Measurements from ENCODE around the gene MCM3AP.
"Not testable (repeated sequence)": the region's sequence is repeated elsewhere in the genome, so short reads cannot be mapped to it uniquely, and the experiment has no call there.

MCM3AP gene

DNA sequence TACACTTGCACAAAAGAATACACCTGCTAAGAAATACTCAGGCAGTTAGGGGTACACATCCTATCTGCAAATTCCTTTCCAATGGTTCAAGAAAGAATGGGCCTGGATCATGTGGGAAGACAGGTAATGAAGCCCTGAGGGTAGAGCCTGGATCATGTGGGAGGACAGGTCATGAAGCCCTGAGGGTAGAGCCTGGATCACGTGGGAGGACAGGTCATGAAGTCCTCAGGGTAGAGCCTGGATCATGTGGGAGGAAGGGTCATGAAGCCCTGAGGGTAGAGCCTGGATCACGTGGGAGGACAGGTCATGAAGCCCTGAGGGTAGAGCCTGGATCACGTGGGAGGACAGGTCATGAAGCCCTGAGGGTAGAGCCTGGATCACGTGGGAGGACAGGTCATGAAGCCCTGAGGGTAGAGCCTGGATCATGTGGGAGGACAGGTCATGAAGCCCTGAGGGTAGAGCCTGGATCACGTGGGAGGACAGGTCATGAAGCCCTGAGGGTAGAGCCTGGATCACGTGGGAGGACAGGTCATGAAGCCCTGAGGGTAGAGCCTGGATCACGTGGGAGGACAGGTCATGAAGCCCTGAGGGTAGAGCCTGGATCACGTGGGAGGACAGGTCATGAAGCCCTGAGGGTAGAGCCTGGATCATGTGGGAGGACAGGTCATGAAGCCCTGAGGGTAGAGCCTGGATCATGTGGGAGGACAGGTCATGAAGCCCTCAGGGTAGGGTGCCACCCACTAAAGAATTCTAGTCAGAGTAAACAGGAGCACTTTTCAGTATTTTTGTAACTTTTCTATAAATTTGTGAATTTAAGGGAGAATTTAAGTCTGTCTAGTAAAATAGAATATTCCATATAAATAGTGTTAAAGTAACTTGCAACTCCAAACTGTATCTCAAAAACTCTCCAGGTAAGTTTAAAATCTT lies 84.3 kb downstream of the MCM3AP start:
- DNase-seq = not testable (repeated sequence)

DNA sequence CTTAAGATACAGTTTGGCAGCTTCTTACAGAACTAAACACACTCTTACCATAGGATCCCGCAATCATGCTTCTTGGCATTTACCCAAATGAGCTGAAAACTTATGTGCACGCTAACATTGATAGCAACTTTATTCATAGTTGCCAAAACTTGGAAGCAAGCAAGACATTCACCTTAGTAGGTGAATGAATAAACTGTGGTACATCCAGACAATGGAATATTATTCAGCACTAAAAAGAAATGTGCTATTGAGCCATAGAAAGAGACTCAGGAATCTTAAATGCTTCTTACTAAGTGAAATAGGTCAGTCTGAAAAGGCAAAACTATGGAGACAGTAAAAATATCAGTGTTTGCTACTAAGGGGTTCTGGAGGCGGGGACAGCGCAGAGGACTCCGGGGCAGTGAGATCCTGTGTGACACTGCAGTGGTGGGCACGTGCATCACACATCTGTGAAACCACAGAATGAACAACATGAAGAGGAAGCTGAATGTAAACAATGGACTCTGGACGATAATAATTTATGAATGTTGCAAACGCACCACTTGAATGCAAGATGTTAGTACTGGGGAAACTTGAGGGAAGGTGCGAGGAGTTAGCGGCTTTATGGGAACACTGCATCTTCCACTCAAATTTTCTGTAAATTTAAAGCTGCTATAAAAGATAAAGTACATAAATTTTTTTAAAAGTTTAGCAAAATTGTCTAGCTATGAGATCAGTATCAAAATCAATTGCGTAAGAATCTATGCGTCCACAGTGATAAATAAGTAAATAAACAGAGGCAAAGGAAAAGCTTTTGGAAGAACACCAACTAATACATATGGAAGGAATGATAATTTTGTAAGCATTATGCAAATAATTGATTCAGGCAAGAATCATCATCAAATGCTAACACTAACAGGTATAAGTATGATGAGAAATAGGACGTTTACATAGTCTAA lies 85.7 kb downstream of the MCM3AP start:
- no peak for DNase-seq

DNA sequence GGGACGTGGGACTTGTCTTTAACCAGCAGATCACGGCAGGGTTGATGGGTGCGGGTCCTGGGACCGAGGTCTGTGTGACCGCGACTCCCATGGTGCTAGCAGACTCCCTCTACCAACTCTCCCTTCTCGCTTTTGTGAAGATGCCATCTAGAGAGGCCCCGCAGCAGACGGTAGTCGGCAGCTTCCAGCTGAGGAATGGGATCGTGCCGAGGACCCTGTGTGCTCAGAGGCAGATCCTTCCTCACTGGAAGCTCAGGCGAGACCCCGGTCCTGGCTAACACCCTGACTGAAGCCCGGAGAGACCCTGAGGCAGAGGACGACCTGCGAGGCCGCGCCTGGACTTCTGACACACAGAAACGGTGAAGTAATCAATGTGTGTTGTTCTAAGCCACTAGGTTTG lies 88.7 kb downstream of the MCM3AP start:
- no peak for DNase-seq

DNA sequence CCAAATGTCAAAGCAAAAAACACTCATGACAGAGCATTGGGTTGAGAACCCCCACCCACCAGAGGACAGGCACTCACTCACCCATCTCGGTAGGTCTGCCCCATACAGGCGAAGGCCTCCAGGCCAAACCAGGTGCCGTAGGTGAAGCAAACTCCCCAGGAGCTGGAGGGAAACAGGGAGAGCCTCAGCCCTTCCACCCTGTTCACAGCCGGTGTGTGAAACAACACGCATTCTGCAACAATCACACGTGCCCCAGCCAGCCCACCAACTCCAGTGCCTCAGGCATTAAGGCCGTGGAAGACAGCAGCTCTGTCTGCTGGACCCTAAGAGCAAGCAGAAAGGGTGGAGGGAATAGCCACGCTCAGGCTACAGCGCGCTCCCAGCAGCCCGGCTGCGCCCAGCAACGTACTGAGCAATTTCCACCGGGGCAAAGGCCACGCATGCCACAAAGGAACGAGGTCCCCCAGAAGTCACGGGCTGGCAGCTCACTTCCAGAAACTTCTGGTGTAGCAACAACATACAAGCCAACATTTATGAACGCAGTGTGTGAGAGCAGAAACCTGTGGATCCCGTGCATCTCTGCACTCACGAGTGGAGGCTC lies 89.7 kb downstream of the MCM3AP start:
- no peak for DNase-seq

DNA sequence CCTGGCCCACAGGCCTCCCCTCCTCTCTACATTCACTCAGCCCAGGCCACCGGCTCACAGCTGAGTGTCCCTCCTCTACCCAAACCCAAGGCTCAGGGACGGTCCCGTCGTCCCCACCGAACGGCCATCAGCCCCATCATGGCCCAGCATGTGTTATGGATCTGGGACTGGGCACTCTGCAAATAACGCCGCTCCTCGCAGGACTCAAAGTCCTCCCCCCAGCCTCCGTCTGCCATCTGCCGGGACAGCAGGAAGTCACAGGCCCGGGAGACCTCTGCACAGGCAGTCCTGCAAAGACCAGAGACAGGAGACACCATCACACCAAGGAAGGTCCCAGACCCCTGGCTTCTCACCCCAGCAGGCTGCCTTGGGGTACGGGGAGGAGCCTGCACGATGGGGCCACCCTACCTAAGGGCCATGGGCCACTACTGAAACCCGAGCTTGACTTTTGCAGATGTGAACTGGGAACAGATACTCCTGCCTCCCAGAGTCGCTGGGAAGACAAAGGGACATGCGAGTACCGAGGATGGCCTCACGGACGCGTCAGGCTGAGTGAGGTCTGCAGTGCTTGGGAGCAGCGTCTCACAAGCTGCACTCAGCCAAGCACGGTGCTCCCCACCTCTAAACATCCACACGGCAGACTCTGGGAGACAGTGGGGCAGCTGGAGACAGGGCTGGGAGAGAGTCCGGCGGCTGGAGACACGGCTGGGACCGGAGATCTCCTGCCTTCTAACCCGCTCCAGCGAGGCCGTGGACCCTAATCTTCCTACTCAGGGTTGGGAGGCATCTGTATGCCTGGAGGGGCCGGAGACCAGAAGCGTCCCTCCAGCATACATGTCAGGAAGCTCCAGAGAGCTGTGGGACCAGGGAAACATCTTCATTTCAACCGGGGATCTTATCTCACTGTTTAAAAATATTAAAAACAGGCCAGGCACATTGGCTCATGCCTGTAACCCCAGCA lies 90.8 kb downstream of the MCM3AP start:
- no peak for DNase-seq

DNA sequence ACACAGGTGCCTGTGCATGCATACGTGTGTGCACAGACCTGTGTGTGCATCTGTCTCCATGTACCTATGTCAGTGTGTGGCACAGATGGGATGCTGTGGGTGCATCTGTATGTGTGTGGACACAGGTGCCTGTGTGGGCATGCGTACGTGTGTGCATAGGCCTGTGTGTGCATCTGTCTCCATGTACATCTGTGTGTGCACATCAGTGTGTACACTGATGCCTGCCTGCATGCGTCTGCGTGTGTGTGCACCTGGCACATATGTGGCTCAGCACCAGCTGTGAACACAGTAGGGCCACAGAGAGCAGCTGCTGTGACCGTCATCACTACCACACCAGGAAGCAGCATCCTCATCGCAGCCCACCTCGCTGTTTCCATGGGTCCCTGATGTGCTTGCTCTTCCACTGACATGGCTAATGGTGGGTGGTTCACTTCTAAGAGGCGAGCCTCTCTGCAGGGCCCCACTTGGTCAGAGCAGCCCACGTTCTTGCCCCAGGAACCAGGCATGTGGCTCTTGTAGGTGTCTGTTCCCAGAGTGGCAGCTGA lies 91.5 kb downstream of the MCM3AP start:
- DNase-seq = no peak

DNA sequence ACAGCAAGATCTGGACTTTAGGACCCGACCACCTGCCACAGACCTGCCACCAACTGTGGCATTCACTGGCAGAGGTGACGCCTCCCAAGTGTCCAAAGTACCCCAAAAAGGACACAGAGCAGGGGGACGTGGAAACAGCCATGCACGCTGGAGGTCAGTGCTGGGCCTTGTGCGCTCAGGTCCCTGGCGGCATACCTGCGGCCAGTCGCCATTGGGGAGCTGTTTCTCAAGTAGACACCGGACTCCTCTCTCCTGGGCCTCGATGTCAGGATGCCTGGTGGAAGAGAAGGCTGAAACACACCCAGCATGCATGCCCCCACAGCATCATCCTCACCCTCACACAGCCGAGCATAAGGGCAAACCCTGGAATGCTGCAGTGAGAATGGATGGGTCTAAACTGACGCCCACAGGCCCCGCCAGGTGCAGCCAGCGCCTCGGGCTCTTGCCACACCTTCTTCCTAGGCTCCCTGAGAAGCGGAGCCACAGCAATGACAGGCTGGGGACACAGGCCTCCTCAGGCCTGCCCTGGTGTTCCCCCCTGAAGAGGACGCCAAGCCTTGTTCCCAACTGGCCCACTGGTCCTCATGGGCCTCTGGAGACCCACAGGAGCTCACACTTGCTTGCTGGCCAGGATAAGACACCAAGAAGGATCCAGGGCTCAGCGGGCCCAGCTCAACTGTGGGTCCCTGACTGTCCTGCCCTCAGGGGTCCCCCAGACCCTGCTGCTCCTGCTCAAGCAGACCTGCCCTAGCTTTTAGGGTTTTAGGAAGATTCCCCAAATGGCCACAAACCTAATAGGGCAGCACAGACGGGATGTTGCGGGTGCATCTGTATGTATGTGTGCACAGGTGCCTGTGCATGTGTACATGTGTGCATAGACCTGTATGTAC lies 93.5 kb downstream of the MCM3AP start:
- DNase-seq = no peak

DNA sequence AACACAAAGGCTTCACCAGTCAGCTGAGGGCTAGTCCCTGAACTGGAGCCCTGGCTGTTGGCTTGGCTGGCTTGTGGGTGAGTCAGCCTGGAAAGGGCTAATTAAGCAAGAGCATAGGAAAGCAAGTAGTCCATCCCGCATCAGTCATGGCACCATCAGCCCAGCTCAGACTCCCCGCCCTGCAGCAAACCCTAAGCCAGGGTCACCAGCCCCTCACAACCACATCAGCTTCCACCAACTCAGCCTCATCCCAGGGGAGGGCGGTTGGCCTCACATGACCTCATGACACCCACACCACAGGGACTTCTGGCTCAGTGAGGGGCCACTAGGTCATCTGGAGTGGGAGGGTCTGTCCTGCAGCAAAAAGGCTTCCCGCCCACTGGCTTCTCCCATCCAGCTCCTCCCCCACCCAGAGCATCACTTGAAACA lies 94.1 kb downstream of the MCM3AP start:
- no peak for DNase-seq

DNA sequence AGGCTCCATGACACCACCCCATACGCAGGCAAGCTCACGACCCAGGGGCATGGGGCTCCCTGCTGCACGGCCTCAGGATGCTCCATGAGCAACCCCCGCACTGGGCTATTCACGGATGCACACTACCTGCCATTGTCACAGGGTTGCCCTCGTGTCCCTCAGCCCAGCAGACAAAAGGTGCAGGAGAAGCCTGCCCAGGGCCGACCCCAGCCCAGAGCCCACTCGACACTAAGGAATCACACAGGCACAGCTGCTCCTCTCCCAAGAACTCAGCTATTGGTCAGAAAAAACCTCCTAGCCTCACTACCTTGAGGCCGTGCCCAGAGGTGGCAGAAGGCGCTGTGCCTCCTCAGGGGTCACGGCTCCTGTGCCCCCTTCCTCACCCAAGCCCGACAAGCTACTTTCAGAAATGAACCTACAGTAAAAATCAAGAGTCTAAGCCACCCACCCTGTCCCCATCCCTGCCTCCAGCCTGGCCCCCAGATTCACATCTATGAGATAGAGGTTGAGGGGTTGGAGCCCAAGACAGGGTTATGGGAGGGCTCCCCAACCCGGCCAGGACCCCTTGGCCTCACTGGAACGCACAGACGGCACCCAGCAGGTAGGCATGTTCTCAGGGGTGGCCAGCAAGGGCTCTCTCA lies 94.8 kb downstream of the MCM3AP start:
- DNase-seq = no peak

DNA sequence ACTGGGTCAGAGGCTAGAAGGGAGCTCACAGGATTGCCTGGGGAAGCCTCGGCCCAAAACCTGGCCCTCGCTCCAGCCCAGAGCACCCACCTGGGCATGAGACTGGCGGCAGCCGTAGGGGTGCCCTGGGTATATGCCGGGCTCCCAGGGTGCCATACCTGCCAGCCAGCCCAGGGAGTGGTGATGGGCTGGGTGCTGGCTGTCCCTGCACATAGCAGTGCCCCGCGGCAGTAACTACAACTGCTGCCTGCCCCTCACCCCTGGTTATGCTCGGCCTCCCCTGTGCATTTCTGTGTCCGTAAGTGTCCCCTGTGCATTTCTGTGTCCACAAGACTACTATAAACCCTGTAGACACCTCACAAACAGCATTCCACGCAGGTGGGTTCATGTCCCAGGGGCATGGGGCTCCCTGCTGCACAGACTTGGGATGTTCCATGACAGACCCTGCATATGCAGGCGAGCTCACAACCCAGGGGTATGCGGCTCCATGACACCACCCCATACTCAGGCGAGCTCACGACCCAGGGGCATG lies 95.4 kb downstream of the MCM3AP start:
- no peak for DNase-seq

DNA sequence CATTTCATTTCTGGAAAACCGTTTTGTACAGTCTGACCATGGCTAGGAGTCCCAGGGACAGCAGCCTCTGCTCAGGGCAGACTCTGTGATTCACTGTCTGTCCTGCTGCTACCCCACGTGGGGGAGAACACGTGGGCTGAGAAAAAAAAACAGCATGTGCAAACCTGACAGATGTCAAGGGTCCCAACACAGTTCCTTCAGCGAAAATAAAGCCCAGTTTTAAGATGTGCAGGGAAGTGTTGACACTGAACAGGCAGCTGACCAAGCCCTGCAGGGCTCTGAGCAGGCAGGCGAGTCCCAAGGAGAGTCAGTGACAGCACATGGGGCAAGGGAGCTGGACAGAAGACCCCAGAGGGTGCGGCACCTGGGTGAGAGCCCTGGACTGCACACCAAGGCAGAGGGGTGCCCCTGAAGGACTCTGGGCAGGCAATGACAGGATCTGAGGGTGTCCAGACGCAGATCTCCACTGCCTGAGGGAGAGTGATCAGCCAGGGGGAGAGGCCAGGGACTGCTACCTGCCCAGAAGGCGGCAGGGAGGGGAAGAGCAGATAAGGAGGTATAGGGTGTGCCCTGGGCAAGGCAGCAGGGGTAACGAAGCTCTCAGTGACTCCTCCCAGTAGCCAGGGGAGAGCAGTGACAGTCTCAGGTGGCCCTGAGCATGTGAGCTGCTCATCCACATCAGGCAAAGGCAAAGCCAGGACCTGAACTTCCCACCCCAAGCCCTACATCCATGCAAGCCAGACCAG lies 96.0 kb downstream of the MCM3AP start:
- DNase-seq = no peak

DNA sequence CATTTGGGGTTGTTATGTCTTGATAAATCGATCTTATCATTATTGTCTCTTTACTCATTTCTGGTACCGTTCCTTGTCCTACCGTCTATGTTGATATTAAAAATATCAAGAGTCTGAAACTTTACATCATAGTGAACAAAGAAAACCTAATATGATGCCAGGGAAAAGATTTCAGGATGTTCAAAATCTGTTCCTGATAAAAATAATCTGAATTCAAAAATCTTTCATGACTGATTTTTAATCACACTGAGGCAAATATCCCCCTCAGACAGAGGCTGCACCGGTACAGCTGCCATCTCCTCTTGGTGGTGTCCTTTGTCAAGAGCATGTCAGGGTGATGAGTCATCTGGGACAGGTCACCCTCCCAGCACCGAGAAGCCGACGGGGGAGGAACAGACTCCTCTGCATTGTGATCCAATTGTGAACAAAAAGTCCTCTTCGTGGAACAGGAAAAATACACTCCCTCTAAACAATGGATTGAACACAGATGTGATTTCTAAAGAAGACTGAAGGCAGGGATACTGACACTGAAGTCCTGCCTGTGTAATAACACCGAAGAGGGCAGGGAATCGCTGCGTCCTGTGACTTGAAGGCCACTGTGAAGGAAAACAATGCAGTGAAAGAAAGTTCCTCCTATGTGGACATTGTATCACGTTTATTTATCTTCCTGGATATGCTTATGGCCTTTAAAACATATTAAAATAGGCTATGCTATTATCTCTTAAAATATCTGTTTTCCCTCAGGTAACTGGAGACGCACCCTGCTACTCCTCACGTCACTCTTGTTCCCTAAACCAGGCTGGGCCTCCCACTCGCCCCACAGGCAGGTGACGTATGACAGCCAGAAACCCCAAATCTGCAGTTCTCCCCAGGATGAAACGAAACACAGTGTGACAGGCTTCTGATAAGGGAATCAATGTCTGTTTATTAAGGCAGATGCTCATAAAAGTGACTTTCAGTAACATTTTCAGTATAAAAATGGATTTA lies 96.9 kb downstream of the MCM3AP start:
- no peak for DNase-seq

DNA sequence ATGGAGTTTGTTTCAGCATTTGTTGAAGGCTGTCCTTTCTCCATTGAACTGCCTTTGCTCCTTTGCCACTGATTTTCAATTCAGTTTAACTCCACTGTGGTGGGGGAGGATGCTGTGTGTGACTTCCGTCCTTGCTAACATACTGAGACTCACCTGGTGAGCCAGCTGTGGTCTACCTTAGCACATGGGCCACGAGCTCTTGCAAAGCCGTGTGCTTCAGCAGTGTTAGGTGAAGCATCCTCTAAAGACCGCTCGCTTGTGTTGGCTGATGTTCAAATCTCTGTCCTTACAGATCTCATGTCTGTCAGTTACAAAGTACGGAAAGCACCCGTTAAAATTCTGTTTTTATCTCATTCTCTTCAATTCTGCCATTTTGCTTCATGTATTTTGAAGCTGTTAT lies 97.6 kb downstream of the MCM3AP start:
- no peak for DNase-seq

DNA sequence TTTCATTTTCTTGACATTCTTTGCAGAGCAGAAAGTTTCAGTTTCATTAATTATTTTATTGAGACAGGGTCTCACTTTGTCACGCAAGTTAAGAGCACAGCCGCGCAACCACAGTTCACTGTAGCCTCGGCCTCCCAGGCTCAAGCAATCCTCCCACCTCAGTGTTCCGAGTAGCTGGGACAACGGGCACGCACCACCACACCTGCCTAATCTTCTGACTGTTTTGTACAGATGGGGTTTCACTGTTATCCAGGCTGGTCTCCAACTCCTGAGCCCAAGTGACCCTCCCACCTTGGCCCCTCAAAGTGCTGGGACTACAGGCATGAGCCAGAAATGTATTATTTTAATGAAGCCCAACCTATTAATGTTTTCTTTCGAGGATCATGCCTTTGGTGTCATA lies 98.2 kb downstream of the MCM3AP start:
- DNase-seq = no peak

DNA sequence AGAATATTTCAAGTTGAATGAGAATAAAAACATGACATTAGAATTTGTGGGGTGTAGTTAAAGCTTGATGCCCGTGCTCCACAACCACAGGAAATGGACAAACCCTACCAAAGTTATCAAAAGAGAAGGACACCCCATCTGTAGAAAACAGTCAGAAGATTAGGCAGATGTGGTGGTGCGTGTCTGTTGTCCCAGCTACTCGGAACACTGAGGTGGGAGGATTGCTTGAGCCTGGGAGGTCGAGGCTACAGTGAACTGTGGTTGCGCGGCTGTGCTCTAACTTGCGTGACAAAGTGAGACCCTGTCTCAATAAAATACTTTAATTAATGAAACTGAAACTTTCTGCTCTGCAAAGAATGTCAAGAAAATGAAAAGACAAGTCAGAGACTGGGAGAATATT lies 99.7 kb downstream of the MCM3AP start:
- no peak for DNase-seq

All from activated CD4-positive, alpha-beta T cell treated with anti-CD3 and anti-CD28 coated beads for 48 hours (primary cell).